Measurements from ENCODE around the gene CABCOCO1.

CABCOCO1 gene

GRCh38 chr10:61801484-61801883 lies 138.8 kb downstream of the CABCOCO1 start:
- no peak for DNase-seq (ENCODE audit: extremely low read depth, insufficient read length)
- no peak for TF ChIP-seq CTCF (IDR thresholded peaks at IDR 0.05; ENCODE audit: insufficient read depth, low read length, poor library complexity, severe bottlenecking)

DNA sequence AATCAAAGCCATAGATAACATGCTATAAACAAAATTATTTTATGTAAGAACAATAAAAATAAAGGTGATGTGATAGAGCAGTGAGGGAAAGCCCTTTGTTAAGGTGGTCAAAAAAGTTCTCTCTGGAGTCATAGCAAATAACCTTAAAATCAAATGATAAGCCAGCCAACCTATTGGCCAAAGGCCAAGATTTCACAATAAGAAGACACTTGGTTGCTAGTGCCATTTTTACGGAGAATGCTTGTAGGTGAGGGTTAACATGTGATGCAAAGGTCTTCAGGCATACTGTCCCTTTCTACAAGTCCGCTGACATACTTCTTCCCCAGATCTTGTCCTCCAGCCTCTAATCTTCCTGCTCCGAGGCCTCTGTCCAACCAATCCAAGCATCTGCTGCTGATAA lies 140.5 kb downstream of the CABCOCO1 start:
- DNase-seq (ENCODE audit: extremely low read depth, insufficient read length) = no peak
- Histone ChIP-seq H3K4me3 (replicated peaks; ENCODE audit: low read depth, low read length) (no peak overlapping the region), H3K27me3 (replicated peaks; ENCODE audit: control insufficient read depth, insufficient read depth, low read length) (no peaks in the 10 kb centered on the region; the same call in 1 of the 2 replicates), H3K36me3 (ENCODE audit: control insufficient read depth, insufficient read depth, low read length) (no peaks in the 10 kb centered on the region)
- TF ChIP-seq CTCF (IDR thresholded peaks at IDR 0.05; ENCODE audit: insufficient read depth, low read length, poor library complexity, severe bottlenecking) = no peak

More at GRCh38 chr10:61801484-61801883, 138.8 kb downstream of the CABCOCO1 start:
- Histone ChIP-seq H3K4me3 (replicated peaks; ENCODE audit: low read depth, low read length) (no peak overlapping the region), H3K27me3 (replicated peaks; ENCODE audit: control insufficient read depth, insufficient read depth, low read length) (no peaks in the 10 kb centered on the region), H3K36me3 (ENCODE audit: control insufficient read depth, insufficient read depth, low read length) (no peaks in the 10 kb centered on the region)

DNA sequence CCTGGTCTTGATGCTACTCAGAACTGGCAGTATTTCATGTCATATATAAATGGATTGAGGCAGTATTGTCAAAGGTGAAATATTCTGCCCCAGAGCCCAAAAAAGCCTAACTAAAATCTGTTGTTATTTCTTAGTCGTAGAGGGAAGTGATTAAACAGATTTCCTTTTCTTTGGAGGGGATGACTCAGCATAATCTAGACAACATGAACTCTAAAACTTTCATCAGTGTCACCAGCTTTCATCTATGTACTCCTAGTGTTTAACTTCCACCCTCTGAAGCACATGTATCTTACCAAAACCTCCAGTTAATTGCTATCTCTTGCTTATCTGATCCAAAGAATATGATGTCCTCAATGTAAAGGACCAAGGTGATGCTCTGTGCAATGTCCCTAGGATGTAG lies 141.7 kb downstream of the CABCOCO1 start:
- TF ChIP-seq CTCF (IDR thresholded peaks at IDR 0.05; ENCODE audit: insufficient read depth, low read length, poor library complexity, severe bottlenecking) = no peak
- Histone ChIP-seq H3K4me3 (replicated peaks; ENCODE audit: low read depth, low read length) (no peak overlapping the region), H3K27me3 (replicated peaks; ENCODE audit: control insufficient read depth, insufficient read depth, low read length) (no peaks in the 10 kb centered on the region; the same call in 1 of the 2 replicates), H3K36me3 (ENCODE audit: control insufficient read depth, insufficient read depth, low read length) (no peaks in the 10 kb centered on the region)
- DNase-seq (ENCODE audit: extremely low read depth, insufficient read length) = no peak

GRCh38 chr10:61805091-61805490 lies 142.4 kb downstream of the CABCOCO1 start:
- no peak overlapping the region for H3K4me3 ChIP-seq (replicated peaks; ENCODE audit: low read depth, low read length)
- no peaks in the 10 kb centered on the region; the same call in 1 of the 2 replicates for H3K27me3 ChIP-seq (replicated peaks; ENCODE audit: control insufficient read depth, insufficient read depth, low read length)
- H3K36me3 ChIP-seq (ENCODE audit: control insufficient read depth, insufficient read depth, low read length) = no peaks in the 10 kb centered on the region
- DNase-seq (ENCODE audit: extremely low read depth, insufficient read length) = no peak
- no peak for TF ChIP-seq CTCF (IDR thresholded peaks at IDR 0.05; ENCODE audit: insufficient read depth, low read length, poor library complexity, severe bottlenecking)

- no peak for DNase-seq (ENCODE audit: extremely low read depth, insufficient read length)
- Histone ChIP-seq H3K4me3 (replicated peaks; ENCODE audit: low read depth, low read length) (no peak overlapping the region), H3K27me3 (replicated peaks; ENCODE audit: control insufficient read depth, insufficient read depth, low read length) (no peaks in the 10 kb centered on the region; the same call in 1 of the 2 replicates), H3K36me3 (ENCODE audit: control insufficient read depth, insufficient read depth, low read length) (no peaks in the 10 kb centered on the region)
- no peak for TF ChIP-seq CTCF (IDR thresholded peaks at IDR 0.05; ENCODE audit: insufficient read depth, low read length, poor library complexity, severe bottlenecking)
Observed at GRCh38 chr10:61810263-61810662, 147.5 kb downstream of the CABCOCO1 start.

All from GM06990 (cell line).